ENCODE results near the gene KCNH2. TPM values are rescaled to one million over a fixed set of nuclear protein-coding genes. Genes with fewer than 3 reads are reported as not detected.

The KCNH2 gene
- total RNA-seq, 4 donors from 2014 or later = 0.15 to 1.1 (median 0.36) TPM

- TF ChIP-seq CTCF (IDR thresholded peaks at IDR 0.05) = no peak
- no peak for TF ChIP-seq POLR2A (IDR thresholded peaks at IDR 0.05)
- DNase-seq (ENCODE audit: low spot score in 2 of 2) = no peak
- intact Hi-C loops (cut with DNase I; ENCODE audit: low total_unique reads) = loop anchor here (10.0 kb wide), 1 partner anchor 83 kb away; no protein-coding TSS in a partner anchor
- H3K4me3 ChIP-seq (ENCODE audit: low read depth, poor library complexity, severe bottlenecking) = no peak overlapping the region
- 59 to 60% methylated on average over 14 to 15 of the region's 15 CpGs for WGBS, 2 donors
These were observed 76.7 kb downstream of the KCNH2 start for GRCh38 chr7:150901160-150902035.

GRCh38 chr7:150900675-150901074 lies 77.4 kb downstream of the KCNH2 start:
- WGBS, 2 donors = 86 to 88% methylated on average over 8 of the region's 8 CpGs
- no peak for TF ChIP-seq POLR2A (IDR thresholded peaks at IDR 0.05)
- TF ChIP-seq CTCF (IDR thresholded peaks at IDR 0.05) = no peak
- intact Hi-C loops (cut with DNase I; ENCODE audit: low total_unique reads) = loop anchor here (10.0 kb wide), 1 partner anchor 84 kb away; no protein-coding TSS in a partner anchor
- DNase-seq (ENCODE audit: low spot score in 2 of 2) = no peak
- no peak overlapping the region for H3K4me3 ChIP-seq (ENCODE audit: low read depth, poor library complexity, severe bottlenecking)

DNA sequence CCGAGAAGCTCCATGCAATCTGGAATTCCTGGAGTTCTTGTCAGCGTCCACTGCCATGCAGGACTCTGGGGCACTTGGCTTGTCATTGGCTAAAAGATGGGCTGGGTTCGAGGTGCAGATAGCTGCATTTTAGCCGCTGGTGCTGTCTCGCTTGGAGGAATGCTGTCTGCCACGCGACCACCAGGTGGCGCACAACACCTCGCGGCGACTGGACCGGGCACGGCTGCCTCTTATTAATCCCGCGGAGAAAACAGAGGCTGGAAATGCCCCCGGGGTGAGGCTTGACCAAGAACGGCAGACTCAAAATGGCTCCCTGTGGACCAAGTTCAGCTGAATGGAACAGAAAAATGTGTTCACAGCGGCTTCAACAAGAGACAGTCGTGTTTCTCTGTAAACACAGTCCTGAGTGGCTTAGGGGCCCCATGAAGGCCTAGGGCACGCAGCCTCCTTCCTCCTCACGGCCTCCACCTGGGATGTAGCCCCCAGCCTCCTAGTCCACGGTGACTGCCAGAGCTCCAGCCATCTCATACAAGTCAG lies 79.6 kb downstream of the KCNH2 start:
- TF ChIP-seq POLR2A (IDR thresholded peaks at IDR 0.05) (no peak), CTCF (IDR thresholded peaks at IDR 0.05) (peak in 1 of 3 donors; percentile 68)
- WGBS, 2 donors = 12 to 13% methylated on average over 19 to 20 of the region's 22 CpGs
- H3K4me3 ChIP-seq (ENCODE audit: low read depth, poor library complexity, severe bottlenecking) = no peak overlapping the region
- intact Hi-C loops (cut with DNase I; ENCODE audit: low total_unique reads) = loop anchor here (10.0 kb wide), 1 partner anchor 216 kb away; no protein-coding TSS in a partner anchor
- DNase-seq (ENCODE audit: low spot score in 2 of 2) = peak; percentile 59 to 96

GRCh38 chr7:150897502-150898474 lies 80.3 kb downstream of the KCNH2 start:
- 41 to 50% methylated on average over 22 of the region's 22 CpGs for WGBS, 2 donors
- intact Hi-C loops (cut with DNase I; ENCODE audit: low total_unique reads) = loop anchor here (10.0 kb wide), 1 partner anchor 217 kb away; no protein-coding TSS in a partner anchor
- peak in 1 of 2 donors; percentile 49 for DNase-seq (ENCODE audit: low spot score in 2 of 2)

More at GRCh38 chr7:150897502-150898474, 80.3 kb downstream of the KCNH2 start:
- H3K4me3 ChIP-seq (ENCODE audit: low read depth, poor library complexity, severe bottlenecking) = no peak overlapping the region
- no peak for TF ChIP-seq POLR2A (IDR thresholded peaks at IDR 0.05)
- TF ChIP-seq CTCF (IDR thresholded peaks at IDR 0.05) = no peak

Measured in lower leg skin (tissue), 4 donors.